ENCODE results near the gene SINHCAF.
"Not testable (repeated sequence)": the region's sequence is repeated elsewhere in the genome, so short reads cannot be mapped to it uniquely, and the experiment has no call there.

SINHCAF gene

GRCh38 chr12:31325877-31326631 is at the start of gene SINHCAF:
TSS of gene SINHCAF (minus strand) at chr12:31326150. CDS start at chr12:31298204, 27,946 bp downstream.
- Histone ChIP-seq H3K9ac (ENCODE audit: low read length) (peak within 1 kb of the TSS; percentile 73), H3K9me3 (ENCODE audit: low read length) (no peaks in the 10 kb centered on the region)

DNA sequence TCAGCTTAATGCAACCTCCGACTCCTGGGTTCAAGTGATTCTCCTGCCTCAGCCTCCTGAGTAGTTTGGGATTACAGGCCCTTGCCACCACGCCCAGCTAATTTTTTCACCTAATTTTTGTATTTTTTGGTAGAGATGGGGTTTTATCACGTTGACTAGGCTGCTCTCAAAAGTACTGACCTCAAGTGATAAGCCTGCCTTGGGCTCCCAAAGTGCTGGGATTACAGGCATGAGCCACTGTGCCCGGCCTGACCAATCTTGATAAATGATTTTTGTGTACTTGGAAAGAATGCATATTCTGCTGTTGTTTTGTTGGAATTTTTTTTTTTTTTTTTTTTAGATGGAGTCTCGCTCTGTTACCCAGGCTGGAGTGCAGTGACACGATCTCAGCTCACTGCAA is 49.5 kb upstream of the SINHCAF start:
- H3K36me3 ChIP-seq (ENCODE audit: insufficient read depth, low read length); H3K9me3 ChIP-seq (ENCODE audit: low read length); H3K27me3 ChIP-seq (ENCODE audit: control insufficient read depth in 1 of 2, insufficient read depth in 2 of 2, low read length in 2 of 2); H3K4me1 ChIP-seq (ENCODE audit: insufficient read depth, low read length); H3K27ac ChIP-seq (ENCODE audit: low read depth, low read length); H3K9ac ChIP-seq (ENCODE audit: low read length); H3K4me3 ChIP-seq (ENCODE audit: low read depth in 1 of 2, low read length in 2 of 2): not testable (repeated sequence)

More at GRCh38 chr12:31325877-31326631, at the start of gene SINHCAF:
- H3K27ac ChIP-seq (ENCODE audit: low read depth, low read length) = peak within 1 kb of the TSS; percentile 97
- peaks cover 16% of the 10 kb centered on the region for H3K4me1 ChIP-seq (ENCODE audit: insufficient read depth, low read length)
- peak within 1 kb of the TSS; percentile 59 to 91 for H3K4me3 ChIP-seq (ENCODE audit: low read depth in 1 of 2, low read length in 2 of 2)
- H3K36me3 ChIP-seq (ENCODE audit: insufficient read depth, low read length) = no peaks in the 10 kb centered on the region
- no peaks in the 10 kb centered on the region for H3K27me3 ChIP-seq (ENCODE audit: control insufficient read depth in 1 of 2, insufficient read depth in 2 of 2, low read length in 2 of 2)

DNA sequence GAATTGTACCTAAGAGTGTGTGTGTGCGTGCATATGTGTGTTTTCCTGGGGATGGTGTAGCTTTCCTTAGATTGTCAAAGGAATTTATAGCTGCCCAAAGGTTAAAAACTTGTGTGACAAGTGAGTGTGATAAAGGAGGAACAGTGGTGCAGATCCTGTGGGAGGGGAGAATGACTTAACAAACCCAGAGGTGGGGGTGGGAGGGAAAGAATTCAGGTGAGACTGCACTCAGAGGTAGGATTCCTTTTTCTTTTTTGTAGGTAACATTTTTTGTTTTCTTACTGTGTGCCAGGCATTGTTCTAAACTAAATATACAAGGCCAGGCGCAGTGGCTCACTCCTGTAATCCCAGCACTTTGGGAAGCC is 45.3 kb upstream of the SINHCAF start:
- Histone ChIP-seq H3K4me1 (ENCODE audit: insufficient read depth, low read length) (peaks cover 9% of the 10 kb centered on the region), H3K9ac (ENCODE audit: low read length) (no peak overlapping the region), H3K36me3 (ENCODE audit: insufficient read depth, low read length) (no peaks in the 10 kb centered on the region), H3K4me3 (ENCODE audit: low read depth in 1 of 2, low read length in 2 of 2) (no peak overlapping the region), H3K9me3 (ENCODE audit: low read length) (no peaks in the 10 kb centered on the region), H3K27ac (ENCODE audit: low read depth, low read length) (no peak overlapping the region), H3K27me3 (ENCODE audit: control insufficient read depth in 1 of 2, insufficient read depth in 2 of 2, low read length in 2 of 2) (no peaks in the 10 kb centered on the region)

DNA sequence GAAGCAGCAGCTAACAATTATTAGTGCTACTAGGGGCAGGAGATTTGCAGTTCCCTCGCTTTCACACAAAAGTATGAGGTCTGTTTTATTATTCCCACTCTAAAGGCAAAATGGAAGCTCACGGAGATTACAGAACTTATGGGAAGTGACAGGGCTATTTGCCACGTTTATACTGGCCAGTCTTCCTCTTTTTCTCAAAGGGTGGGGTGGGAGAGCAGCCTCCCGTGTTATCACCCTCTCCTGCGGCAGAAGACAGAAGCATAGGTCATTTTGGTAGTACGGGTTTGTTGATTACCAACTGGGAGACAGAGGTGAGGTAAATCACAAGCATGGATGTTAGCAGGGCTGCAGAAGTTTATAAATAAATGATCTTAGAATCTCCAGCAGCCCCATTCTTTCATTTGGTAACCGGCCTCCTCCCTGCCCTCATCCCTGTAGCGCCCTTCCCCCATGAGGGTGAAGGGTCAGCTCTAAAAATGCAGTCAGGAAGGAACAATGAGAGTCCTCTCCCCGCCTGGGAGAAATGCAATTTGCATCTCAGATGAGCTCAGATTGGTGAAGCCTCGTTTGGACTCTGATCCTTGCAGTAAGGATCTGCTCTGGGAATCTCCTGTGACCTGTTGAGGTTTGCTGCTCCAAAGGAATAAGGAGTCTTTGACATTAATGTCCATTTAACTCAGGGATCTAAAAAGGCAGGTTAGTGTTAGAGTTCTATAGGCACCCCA is 44.7 kb upstream of the SINHCAF start:
- Histone ChIP-seq H3K9ac (ENCODE audit: low read length) (no peak overlapping the region), H3K27ac (ENCODE audit: low read depth, low read length) (no peak overlapping the region), H3K27me3 (ENCODE audit: control insufficient read depth in 1 of 2, insufficient read depth in 2 of 2, low read length in 2 of 2) (no peaks in the 10 kb centered on the region), H3K4me3 (ENCODE audit: low read depth in 1 of 2, low read length in 2 of 2) (peak overlapping the region in 1 of 2 donors; percentile 26), H3K36me3 (ENCODE audit: insufficient read depth, low read length) (no peaks in the 10 kb centered on the region), H3K4me1 (ENCODE audit: insufficient read depth, low read length) (peaks cover 9% of the 10 kb centered on the region), H3K9me3 (ENCODE audit: low read length) (no peaks in the 10 kb centered on the region)

DNA sequence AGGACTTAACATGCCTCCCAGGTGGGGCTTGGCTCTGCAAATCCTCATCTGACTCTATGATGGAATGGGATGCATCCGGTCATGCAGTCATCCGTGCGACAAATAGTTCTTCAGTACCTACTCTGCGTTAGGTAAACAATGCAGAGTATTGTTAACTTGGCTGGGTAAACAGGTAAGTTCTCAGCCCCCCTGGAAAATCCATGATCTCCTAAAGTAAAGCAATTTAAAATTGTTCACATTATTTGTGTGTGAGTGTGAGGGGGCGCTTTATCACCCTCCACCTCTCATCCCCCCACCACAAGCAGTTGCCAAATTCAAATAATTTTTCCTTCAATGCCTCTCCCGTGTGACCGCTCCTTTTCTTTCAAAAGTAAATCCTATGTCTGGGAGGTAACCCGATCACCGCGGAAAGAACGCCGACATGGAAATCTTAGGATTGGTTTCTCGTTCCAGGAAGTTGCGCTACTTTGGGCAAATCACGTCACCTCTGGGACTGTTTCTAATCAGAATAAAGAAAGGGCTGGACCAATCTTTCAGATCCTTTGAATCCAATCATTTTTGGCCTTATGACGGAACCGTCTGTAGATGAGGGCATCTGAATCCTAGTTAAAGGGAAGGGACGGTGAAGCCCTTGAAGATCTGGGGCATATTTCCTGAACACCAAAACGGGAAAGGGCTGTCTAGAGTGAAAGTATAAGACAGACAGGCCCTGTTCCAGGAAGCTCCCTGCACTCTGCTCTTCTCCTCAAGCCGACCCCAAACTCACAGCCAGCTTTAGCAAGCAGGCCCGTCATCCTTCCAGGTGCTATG is 44.0 kb upstream of the SINHCAF start:
- H3K27ac ChIP-seq (ENCODE audit: low read depth, low read length) = no peak overlapping the region
- H3K4me3 ChIP-seq (ENCODE audit: low read depth in 1 of 2, low read length in 2 of 2) = peak overlapping the region in 1 of 2 donors; percentile 26
- H3K4me1 ChIP-seq (ENCODE audit: insufficient read depth, low read length) = peaks cover 9% of the 10 kb centered on the region
- H3K9me3 ChIP-seq (ENCODE audit: low read length) = no peaks in the 10 kb centered on the region
- H3K9ac ChIP-seq (ENCODE audit: low read length) = no peak overlapping the region
- no peaks in the 10 kb centered on the region for H3K36me3 ChIP-seq (ENCODE audit: insufficient read depth, low read length)
- H3K27me3 ChIP-seq (ENCODE audit: control insufficient read depth in 1 of 2, insufficient read depth in 2 of 2, low read length in 2 of 2) = no peaks in the 10 kb centered on the region

GRCh38 chr12:31368666-31369361 is 42.9 kb upstream of the SINHCAF start:
- Histone ChIP-seq H3K4me3 (ENCODE audit: low read depth in 1 of 2, low read length in 2 of 2) (no peak overlapping the region), H3K4me1 (ENCODE audit: insufficient read depth, low read length) (peaks cover 9% of the 10 kb centered on the region), H3K9ac (ENCODE audit: low read length) (no peak overlapping the region), H3K9me3 (ENCODE audit: low read length) (no peaks in the 10 kb centered on the region), H3K27ac (ENCODE audit: low read depth, low read length) (no peak overlapping the region), H3K36me3 (ENCODE audit: insufficient read depth, low read length) (no peaks in the 10 kb centered on the region), H3K27me3 (ENCODE audit: control insufficient read depth in 1 of 2, insufficient read depth in 2 of 2, low read length in 2 of 2) (no peaks in the 10 kb centered on the region)

DNA sequence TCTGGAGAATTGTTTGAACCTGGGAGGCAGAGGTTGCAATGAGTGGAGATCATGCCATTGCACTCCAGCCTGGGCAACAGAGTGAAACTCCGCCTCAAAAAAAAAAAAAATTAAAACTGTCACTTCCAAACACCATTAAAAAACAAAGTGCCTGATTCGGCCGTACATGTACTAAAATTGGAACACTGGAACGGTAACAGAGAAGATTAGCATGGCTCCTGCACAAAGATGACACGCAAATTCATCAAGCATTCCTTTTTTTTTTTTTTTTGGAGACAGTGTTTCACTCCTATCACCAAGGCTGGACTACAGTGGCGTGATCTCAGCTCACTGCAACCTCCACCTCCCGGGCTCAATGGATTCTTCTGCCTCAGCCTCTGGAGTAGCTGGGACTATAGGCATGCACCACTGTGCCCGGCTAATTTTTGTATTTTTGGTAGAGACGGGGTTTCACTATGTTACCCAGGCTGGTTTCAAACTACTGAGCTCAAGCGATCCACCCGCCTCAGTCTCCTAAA is 40.2 kb upstream of the SINHCAF start:
- Histone ChIP-seq H3K27ac (ENCODE audit: low read depth, low read length) (no peak overlapping the region), H3K9ac (ENCODE audit: low read length) (no peak overlapping the region), H3K36me3 (ENCODE audit: insufficient read depth, low read length) (no peaks in the 10 kb centered on the region), H3K27me3 (ENCODE audit: control insufficient read depth in 1 of 2, insufficient read depth in 2 of 2, low read length in 2 of 2) (no peaks in the 10 kb centered on the region), H3K4me1 (ENCODE audit: insufficient read depth, low read length) (peaks cover 9% of the 10 kb centered on the region), H3K4me3 (ENCODE audit: low read depth in 1 of 2, low read length in 2 of 2) (no peak overlapping the region), H3K9me3 (ENCODE audit: low read length) (no peaks in the 10 kb centered on the region)

GRCh38 chr12:31363831-31364230 is 37.9 kb upstream of the SINHCAF start:
- H3K27ac ChIP-seq (ENCODE audit: low read depth, low read length) = no peak overlapping the region
- no peak overlapping the region for H3K4me3 ChIP-seq (ENCODE audit: low read depth in 1 of 2, low read length in 2 of 2)
- H3K36me3 ChIP-seq (ENCODE audit: insufficient read depth, low read length) = no peaks in the 10 kb centered on the region
- no peaks in the 10 kb centered on the region for H3K27me3 ChIP-seq (ENCODE audit: control insufficient read depth in 1 of 2, insufficient read depth in 2 of 2, low read length in 2 of 2)
- no peaks in the 10 kb centered on the region for H3K4me1 ChIP-seq (ENCODE audit: insufficient read depth, low read length)
- no peak overlapping the region for H3K9ac ChIP-seq (ENCODE audit: low read length)
- no peaks in the 10 kb centered on the region for H3K9me3 ChIP-seq (ENCODE audit: low read length)

DNA sequence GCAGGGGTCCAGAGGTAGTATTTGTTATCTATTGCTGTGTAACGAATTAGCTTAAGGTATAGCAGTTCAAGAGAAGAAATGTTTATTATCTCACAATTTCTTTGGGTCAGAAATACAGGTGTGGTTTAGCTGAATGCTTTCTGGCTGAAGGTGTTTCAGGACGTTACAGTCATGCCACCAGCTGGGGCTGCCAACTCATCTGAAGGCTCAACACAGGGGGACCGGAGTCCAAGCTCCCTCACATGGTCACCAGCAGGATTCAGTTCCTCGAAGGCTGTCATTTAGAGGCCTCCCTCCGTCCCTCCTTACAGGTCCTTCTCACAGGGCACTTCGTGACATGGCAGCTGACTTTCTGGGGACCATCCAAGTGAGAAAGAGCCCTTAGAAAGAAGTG is 37.5 kb upstream of the SINHCAF start:
- Histone ChIP-seq H3K9ac (ENCODE audit: low read length) (no peak overlapping the region), H3K4me3 (ENCODE audit: low read depth in 1 of 2, low read length in 2 of 2) (no peak overlapping the region), H3K9me3 (ENCODE audit: low read length) (no peaks in the 10 kb centered on the region), H3K27ac (ENCODE audit: low read depth, low read length) (no peak overlapping the region), H3K4me1 (ENCODE audit: insufficient read depth, low read length) (no peaks in the 10 kb centered on the region), H3K27me3 (ENCODE audit: control insufficient read depth in 1 of 2, insufficient read depth in 2 of 2, low read length in 2 of 2) (no peaks in the 10 kb centered on the region), H3K36me3 (ENCODE audit: insufficient read depth, low read length) (no peaks in the 10 kb centered on the region)

GRCh38 chr12:31362759-31363415 is 36.9 kb upstream of the SINHCAF start:
- no peak overlapping the region for H3K9ac ChIP-seq (ENCODE audit: low read length)
- no peaks in the 10 kb centered on the region for H3K9me3 ChIP-seq (ENCODE audit: low read length)
- H3K4me3 ChIP-seq (ENCODE audit: low read depth in 1 of 2, low read length in 2 of 2) = no peak overlapping the region
- no peak overlapping the region for H3K27ac ChIP-seq (ENCODE audit: low read depth, low read length)
- no peaks in the 10 kb centered on the region for H3K27me3 ChIP-seq (ENCODE audit: control insufficient read depth in 1 of 2, insufficient read depth in 2 of 2, low read length in 2 of 2)
- H3K36me3 ChIP-seq (ENCODE audit: insufficient read depth, low read length) = no peaks in the 10 kb centered on the region
- H3K4me1 ChIP-seq (ENCODE audit: insufficient read depth, low read length) = no peaks in the 10 kb centered on the region

Measured in muscle layer of colon (tissue), 2 donors.